Upper lobe of right lung (tissue), 1 donor: ENCODE measurements around the gene METAP2. TPM values are rescaled to one million over a fixed set of nuclear protein-coding genes. Genes with fewer than 3 reads are reported as not detected.

Source experiments
- ATAC-seq: fragments of 200-7000 bp; cut with Tn5 transposase; one replicate; pipeline ENCODE4 v1.9.1; 2020; ENCODE audit warnings: mild to moderate bottlenecking, moderate library complexity
- DNase-seq: peaks from one replicate; pipeline ENCODE4 v3.0.0-alpha.2; 2020
- H3K27ac ChIP-seq: fragments of 200-600 bp; one replicate; pipeline ENCODE4 v1.8.0; 2022
- H3K27me3 ChIP-seq: fragments of 200-600 bp; one replicate; pipeline ENCODE4 v1.8.0; 2022; ENCODE audit warnings: mild to moderate bottlenecking
- H3K36me3 ChIP-seq: fragments of 200-600 bp; one replicate; pipeline ENCODE4 v1.8.0; 2022
- H3K4me1 ChIP-seq: fragments of 200-600 bp; one replicate; pipeline ENCODE4 v1.8.0; 2022
- H3K4me3 ChIP-seq: fragments of 200-600 bp; one replicate; pipeline ENCODE4 v1.8.0; 2022; ENCODE audit warnings: mild to moderate bottlenecking
- H3K9me3 ChIP-seq: fragments of 200-600 bp; one replicate; pipeline ENCODE4 v1.8.0; 2022
- intact Hi-C: fragments of 100-400 bp; cut with DNase I; formaldehyde crosslinking; loops from one replicate; pipeline ENCODE4 v1.11.0; 2022
- long read RNA-seq: library from polyadenylated mRNA; unstranded; transcript quantifications from one replicate; pipeline ENCODE4 v2.0.0, GENCODE V29; 2021
- total RNA-seq: library from RNA; stranded (reverse); fragmentation: NEBNext Ultra II Directional; extraction: Animal tissue kit (Norgen Biotek cat#: 25700); gene quantifications from one replicate; pipeline ENCODE4 v1.2.1, GENCODE V29; 2021
- TF ChIP-seq, protein P1 (sequence below): fragments of 200-600 bp; IDR thresholded peaks from one replicate; pipeline ENCODE4 v1.8.0; 2022; ENCODE audit warnings: antibody characterized with exemption
- donor health status: DM: no; HTN: yes; CAD: no; lungs with severe emphysema.

Gene METAP2
- 53.8 TPM for total RNA-seq
- long read RNA-seq, transcript METAP2-210 (11 exons, 1,874 nt), result minor isoform, 18 of 92 reads
- long read RNA-seq, transcript METAP2-202 (11 exons, 3,601 nt), result major isoform, 65 of 92 reads
- long read RNA-seq, partial matches to known transcripts, result 8 of 92 reads
- long read RNA-seq, other reads (novel, unspliced or antisense), result 1 of 92 reads

DNA sequence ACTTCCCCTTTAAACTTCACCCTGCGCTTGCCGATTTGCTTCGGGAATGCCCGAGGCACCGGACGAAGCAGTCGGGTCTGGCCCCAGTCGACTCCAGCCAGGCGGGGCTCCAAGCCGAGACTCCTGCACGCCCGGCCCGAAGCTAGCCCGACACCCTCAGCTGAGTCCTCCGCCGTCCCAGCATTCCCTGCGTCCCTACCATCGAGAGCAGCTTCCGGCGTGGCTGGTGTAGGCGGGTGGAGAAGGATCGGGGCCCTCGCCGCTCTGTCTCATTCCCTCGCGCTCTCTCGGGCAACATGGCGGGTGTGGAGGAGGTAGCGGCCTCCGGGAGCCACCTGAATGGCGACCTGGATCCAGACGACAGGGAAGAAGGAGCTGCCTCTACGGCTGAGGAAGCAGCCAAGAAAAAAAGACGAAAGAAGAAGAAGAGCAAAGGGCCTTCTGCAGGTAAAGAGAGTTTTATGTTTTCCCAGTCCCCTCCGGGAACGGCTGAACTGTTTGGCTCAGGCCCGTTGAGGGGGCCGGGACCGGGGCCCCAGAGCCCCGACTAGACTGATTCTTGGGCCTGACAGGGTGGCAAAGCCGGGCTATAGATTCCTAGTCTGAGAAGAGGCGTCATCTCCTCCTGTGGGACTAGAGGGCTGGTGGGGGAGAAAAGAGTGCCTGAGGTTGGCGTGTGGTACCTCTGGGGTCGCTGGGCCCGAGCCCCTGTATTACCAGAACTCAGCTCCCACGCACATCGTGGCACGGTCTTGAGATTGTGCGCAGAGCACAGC lies at the start of gene METAP2:
METAP2 (plus strand) TSS at position 269 of the 776 bp plus-strand sequence; CDS start at position 297, 28 bp downstream.
- intact Hi-C loops, result no loop called here

DNA sequence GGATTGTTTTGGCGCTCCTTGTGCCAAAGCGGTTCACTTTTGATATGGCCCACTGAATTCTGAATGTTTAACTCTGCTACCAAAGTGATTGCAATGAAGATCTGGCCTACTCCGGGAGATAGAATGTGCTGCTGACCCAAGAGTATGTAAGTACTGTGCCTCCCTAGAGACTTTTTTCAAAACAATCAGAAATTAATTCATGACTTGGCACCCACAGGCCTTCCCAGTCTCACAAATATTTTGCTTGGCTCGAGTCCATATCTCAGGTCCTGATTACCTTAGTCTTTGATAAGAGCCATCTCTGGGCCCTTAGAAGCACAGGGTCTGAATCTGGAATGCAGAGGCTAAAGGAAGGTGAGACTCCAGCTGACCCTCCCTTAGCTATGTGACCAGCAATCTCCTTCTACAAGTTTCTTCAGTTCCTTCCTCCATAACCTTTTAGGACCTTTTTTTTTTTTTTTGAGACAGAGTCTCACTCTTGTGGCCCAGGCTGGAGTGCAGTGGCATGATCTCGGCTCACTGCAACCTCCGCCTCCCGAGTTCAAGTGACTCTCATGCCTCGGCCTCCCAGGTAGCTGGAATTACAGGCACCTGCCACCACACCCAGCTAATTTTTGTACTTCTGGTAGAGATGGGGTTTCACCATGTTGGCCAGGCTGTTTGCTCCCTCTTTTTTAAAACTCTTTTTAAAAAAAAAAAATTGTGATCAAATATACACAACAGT lies 49.5 kb upstream of the METAP2 start:
- intact Hi-C loops, result no loop called here
- DNase-seq (no peak), ATAC-seq (peak; percentile 69)
- H3K4me3 ChIP-seq, result no peak overlapping the region
- no peaks in the 10 kb centered on the region for H3K27me3 ChIP-seq
- no peaks in the 10 kb centered on the region for H3K9me3 ChIP-seq
- TF ChIP-seq, protein P1, sequence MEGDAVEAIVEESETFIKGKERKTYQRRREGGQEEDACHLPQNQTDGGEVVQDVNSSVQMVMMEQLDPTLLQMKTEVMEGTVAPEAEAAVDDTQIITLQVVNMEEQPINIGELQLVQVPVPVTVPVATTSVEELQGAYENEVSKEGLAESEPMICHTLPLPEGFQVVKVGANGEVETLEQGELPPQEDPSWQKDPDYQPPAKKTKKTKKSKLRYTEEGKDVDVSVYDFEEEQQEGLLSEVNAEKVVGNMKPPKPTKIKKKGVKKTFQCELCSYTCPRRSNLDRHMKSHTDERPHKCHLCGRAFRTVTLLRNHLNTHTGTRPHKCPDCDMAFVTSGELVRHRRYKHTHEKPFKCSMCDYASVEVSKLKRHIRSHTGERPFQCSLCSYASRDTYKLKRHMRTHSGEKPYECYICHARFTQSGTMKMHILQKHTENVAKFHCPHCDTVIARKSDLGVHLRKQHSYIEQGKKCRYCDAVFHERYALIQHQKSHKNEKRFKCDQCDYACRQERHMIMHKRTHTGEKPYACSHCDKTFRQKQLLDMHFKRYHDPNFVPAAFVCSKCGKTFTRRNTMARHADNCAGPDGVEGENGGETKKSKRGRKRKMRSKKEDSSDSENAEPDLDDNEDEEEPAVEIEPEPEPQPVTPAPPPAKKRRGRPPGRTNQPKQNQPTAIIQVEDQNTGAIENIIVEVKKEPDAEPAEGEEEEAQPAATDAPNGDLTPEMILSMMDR, result no peak
- H3K27ac ChIP-seq, result peak overlapping the region; percentile 30
- H3K36me3 ChIP-seq, result no peaks in the 10 kb centered on the region
- H3K4me1 ChIP-seq, result no peaks in the 10 kb centered on the region

More for the DNA sequence above, at the start of gene METAP2:
- peak within 1 kb of the TSS; percentile 98 for H3K27ac ChIP-seq
- H3K27me3 ChIP-seq, result no peaks in the 10 kb centered on the region
- peak within 1 kb of the TSS; percentile 97 for H3K4me3 ChIP-seq
- TF ChIP-seq, protein P1, result no peak
- H3K36me3 ChIP-seq, result peaks cover 34% of the 10 kb centered on the region
- DNase-seq (peak; percentile 98), ATAC-seq (peak; percentile 100)
- no peaks in the 10 kb centered on the region for H3K9me3 ChIP-seq
- peaks cover 22% of the 10 kb centered on the region for H3K4me1 ChIP-seq

DNA sequence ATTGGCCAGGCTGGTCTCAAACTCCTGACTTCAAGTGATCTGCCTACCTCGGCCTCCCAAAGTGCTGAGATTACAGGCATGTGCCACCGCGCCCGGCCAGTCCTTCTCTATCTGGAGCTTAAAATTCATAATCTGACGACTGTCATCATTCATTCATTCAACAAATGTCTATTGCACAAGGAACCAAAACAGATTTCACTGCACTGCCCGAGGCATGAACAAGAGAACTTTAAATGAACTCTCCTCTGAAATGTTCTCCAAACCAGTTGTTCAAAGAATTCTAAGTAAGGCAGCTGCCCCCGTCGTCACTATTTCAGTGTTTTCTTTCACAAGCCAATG lies 44.8 kb upstream of the METAP2 start:
- ATAC-seq (no peak), DNase-seq (no peak)
- Histone ChIP-seq H3K4me3 (no peak overlapping the region), H3K4me1 (no peaks in the 10 kb centered on the region), H3K27me3 (no peaks in the 10 kb centered on the region), H3K36me3 (no peaks in the 10 kb centered on the region), H3K9me3 (no peaks in the 10 kb centered on the region), H3K27ac (no peak overlapping the region)
- TF ChIP-seq, protein P1, result no peak
- intact Hi-C loops, result no loop called here

DNA sequence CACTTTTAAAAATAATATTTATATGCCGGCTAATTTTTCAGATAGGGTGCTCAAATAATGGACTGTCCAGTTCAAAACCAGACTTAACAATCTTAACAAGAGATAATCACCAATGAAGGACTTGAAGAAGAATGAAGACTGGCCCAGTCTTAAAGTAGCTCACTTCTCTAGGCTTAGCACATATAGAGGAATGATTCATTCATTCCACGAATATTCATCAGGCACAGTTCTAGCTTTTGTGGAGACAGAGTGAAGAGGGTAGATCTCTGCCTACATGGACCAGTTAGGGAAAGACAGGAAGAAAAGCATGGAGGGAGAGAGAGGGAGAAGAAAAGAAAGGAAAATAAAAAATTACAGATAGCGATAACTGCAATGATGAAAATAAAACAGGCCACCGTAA lies 42.8 kb upstream of the METAP2 start:
- no peaks in the 10 kb centered on the region for H3K27me3 ChIP-seq
- H3K27ac ChIP-seq, result no peak overlapping the region
- intact Hi-C loops, result no loop called here
- no peaks in the 10 kb centered on the region for H3K36me3 ChIP-seq
- TF ChIP-seq, protein P1, result no peak
- no peaks in the 10 kb centered on the region for H3K4me1 ChIP-seq
- ATAC-seq (no peak), DNase-seq (no peak)
- no peak overlapping the region for H3K4me3 ChIP-seq
- H3K9me3 ChIP-seq, result no peaks in the 10 kb centered on the region

DNA sequence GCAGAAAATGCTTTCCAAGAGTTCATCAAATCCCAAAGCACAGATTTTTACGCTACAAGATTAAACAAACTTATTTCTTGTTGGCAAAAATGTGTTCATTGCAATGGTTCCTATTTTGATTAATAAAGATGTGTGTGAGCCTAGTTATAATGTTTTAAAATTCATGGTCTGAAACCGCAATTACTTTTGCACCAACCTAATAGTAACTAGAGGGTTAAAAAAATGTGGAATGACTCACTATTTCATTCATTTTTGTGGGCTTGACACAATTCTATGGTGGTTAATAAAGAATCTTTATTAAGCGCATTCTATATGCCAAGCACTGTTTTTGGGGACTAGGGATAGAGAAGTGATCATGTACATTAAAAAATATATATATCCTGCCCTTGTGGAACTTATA lies 38.6 kb upstream of the METAP2 start:
- Histone ChIP-seq H3K27me3 (no peaks in the 10 kb centered on the region), H3K4me3 (no peak overlapping the region), H3K9me3 (no peaks in the 10 kb centered on the region), H3K27ac (no peak overlapping the region), H3K4me1 (no peaks in the 10 kb centered on the region), H3K36me3 (no peaks in the 10 kb centered on the region)
- no peak for DNase-seq
- ATAC-seq, result no peak
- TF ChIP-seq, protein P1, result no peak
- intact Hi-C loops, result no loop called here
